ENCODE data around the gene ARHGAP8. TPM values are rescaled to one million over a fixed set of nuclear protein-coding genes. Genes with fewer than 3 reads are reported as not detected.

ARHGAP8 gene
- total RNA-seq (2022; extraction: Qiagen RNA extraction; ENCODE audit: low read depth), result 1.2 to 2.0 TPM (median 1.4 TPM) in 5 replicates

DNA sequence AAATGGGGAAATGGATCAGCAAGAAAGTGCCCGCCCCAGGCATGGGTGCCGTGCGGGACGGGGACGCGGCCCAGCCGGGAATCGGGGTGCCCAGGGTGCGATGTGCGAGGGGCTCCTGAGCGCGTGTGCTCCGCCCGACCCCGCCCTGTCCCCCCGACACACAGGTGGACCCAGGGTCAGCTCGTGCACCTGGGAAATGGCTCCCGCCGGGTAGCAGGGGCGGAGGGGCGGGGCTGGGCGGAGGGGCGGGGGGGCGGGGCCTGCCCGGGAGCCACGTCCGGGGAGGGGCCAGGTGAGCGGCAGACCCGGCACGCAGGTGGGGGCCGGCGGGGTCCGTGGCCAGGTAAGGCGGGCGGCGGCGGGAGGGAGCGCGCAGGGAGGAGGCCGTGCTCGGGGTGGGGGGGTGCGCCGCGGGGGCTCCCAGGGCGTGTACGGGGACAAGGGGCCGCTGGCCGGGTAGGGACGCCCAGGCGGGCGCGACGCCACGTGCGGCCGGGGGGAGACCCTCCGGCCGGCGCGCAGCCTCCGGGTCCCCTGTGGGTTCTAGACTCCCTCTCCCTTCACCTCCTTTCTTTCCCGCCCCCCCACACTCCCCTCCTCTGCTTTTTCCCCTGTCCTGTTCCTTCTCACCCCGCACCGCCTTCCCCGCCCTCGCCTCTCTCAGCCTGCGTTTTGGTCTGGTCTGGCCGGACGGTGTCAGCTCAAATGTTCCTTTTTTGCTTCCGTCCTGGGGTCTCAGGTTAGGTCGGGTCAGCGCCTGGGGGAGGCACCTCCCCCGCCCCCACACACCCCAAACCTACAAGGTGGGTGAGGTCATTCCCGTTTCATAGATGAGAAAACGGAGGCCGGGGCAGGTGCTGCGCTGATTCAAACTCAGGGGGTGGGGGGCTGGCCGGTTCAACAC, at the start of gene ARHGAP8:
Gene ARHGAP8 (plus strand): TSS at position 291 of the 904 bp plus-strand sequence. CDS start 33,953 bp downstream, outside the sequence.

Other genes starting within 250 kb of the ARHGAP8 start
- 6.9 to 18.8 TPM (median 18.2 TPM) in 5 replicates for gene PRR5, start 50.4 kb upstream of the ARHGAP8 start, total RNA-seq (2022; extraction: Qiagen RNA extraction; ENCODE audit: low read depth)

All from A549 treated with ZK216348 at 1 μM for 4 hours (cell line).